ENCODE data around the gene ATP8A2.

- TF ChIP-seq, protein P1, sequence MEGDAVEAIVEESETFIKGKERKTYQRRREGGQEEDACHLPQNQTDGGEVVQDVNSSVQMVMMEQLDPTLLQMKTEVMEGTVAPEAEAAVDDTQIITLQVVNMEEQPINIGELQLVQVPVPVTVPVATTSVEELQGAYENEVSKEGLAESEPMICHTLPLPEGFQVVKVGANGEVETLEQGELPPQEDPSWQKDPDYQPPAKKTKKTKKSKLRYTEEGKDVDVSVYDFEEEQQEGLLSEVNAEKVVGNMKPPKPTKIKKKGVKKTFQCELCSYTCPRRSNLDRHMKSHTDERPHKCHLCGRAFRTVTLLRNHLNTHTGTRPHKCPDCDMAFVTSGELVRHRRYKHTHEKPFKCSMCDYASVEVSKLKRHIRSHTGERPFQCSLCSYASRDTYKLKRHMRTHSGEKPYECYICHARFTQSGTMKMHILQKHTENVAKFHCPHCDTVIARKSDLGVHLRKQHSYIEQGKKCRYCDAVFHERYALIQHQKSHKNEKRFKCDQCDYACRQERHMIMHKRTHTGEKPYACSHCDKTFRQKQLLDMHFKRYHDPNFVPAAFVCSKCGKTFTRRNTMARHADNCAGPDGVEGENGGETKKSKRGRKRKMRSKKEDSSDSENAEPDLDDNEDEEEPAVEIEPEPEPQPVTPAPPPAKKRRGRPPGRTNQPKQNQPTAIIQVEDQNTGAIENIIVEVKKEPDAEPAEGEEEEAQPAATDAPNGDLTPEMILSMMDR (IDR thresholded peaks at IDR 0.05 in 4 of 5, conservative IDR thresholded peaks at IDR 0.05 in 1 of 5), result no peak
- TF ChIP-seq POLR2A (IDR thresholded peaks at IDR 0.05), result no peak
Measured at GRCh38 chr13:25633093-25633492, 261.3 kb downstream of the ATP8A2 start.
